Fibroblast of mammary gland (primary cell): ENCODE data around the gene SPIB.

Experiments used
- DNase-seq: peaks from one replicate; pipeline ENCODE4 v3.0.0-alpha.2; 2010; ENCODE audit warnings: low read depth
- H3K4me3 ChIP-seq: 2 replicates; pipeline ENCODE4 v1.5.1; 2011; ENCODE audit warnings: low read depth, mild to moderate bottlenecking, low read length, moderate library complexity; ENCODE audit not compliant: control insufficient read depth
- CTCF ChIP-seq: conservative IDR thresholded peaks from 2 replicates; pipeline ENCODE4 v1.5.1; 2011; ENCODE audit warnings: low read depth, low read length, inconsistent platforms; ENCODE audit not compliant: control insufficient read depth, insufficient read depth

SPIB gene

GRCh38 chr19:50393589-50393988, 25.1 kb upstream of the SPIB start:
- no peak for TF ChIP-seq CTCF
- DNase-seq, result no peak
- H3K4me3 ChIP-seq, result no peak overlapping the region

DNA sequence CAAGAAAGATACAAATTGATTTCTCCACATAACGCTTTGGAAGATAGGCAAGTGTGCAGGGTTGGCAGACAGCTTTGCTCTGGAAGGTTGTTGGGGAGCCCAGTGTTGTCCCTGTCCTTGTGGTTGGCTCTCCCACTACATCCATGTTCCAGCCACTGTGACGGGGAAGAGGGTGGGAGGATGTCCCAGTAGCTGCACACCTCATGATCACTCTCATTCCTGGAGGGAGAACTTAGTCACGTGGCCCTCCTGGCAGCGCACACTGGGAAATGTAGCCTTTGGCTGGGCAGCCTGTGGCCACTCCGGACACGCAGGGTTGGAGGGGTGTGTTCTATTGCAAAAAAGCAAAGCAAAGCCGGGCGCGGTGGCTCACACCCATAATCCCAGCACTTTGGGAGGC, 24.7 kb upstream of the SPIB start:
- no peak for DNase-seq
- TF ChIP-seq CTCF, result no peak
- H3K4me3 ChIP-seq, result no peak overlapping the region

GRCh38 chr19:50398675-50399367, 19.9 kb upstream of the SPIB start:
- TF ChIP-seq CTCF, result no peak
- H3K4me3 ChIP-seq, result no peak overlapping the region
- DNase-seq, result no peak

- TF ChIP-seq CTCF, result no peak
- no peak overlapping the region for H3K4me3 ChIP-seq
- no peak for DNase-seq
Observed at GRCh38 chr19:50399368-50399745, 19.4 kb upstream of the SPIB start.

DNA sequence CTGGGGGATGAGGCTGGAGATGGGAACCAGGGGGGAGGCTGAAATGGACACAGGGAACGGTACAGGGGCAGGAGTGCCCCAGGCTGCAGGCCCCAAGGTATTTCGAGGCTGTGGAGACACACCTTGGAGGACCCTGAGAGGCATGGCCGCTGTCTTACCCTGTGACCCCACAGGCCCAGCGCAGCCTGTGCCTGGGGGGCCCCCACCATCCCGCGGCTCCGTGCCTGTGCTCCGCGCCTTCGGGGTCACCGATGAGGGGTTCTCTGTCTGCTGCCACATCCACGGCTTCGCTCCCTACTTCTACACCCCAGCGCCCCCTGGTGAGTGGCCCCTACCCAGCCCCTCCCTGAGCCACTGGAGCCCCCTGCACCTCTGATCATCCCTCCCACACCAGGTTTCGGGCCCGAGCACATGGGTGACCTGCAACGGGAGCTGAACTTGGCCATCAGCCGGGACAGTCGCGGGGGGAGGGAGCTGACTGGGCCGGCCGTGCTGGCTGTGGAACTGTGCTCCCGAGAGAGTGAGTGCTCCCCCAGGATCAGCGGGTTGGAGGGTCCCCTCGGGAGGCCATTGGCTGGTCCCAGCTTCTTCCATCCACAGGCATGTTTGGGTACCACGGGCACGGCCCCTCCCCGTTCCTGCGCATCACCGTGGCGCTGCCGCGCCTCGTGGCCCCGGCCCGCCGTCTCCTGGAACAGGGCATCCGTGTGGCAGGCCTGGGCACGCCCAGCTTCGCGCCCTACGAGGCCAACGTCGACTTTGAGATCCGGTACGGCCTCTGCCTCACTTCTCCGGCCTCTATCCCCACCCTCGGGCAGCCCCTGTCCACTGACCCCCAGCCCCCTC, 16.9 kb upstream of the SPIB start:
- no peak for DNase-seq
- H3K4me3 ChIP-seq, result no peak overlapping the region
- TF ChIP-seq CTCF, result no peak

- TF ChIP-seq CTCF, result no peak
- no peak overlapping the region for H3K4me3 ChIP-seq
- no peak for DNase-seq
Observed at GRCh38 chr19:50402544-50403301, 16.0 kb upstream of the SPIB start.
